AG04450 (cell line): ENCODE measurements around the gene GGT6. TPM values are rescaled to one million over a fixed set of nuclear protein-coding genes. Genes with fewer than 3 reads are reported as not detected.

Source experiments
- CTCF ChIA-PET: fragments of 300-600, 350-600 bp; formaldehyde crosslinking; extraction: SDS; loops from one replicate; lab custom pipeline; 2022; ENCODE audit warnings: antibody characterized with exemption, inconsistent platforms; lab: Charles Lee
- POLR2A ChIA-PET: fragments of 350-600 bp; formaldehyde crosslinking; extraction: SDS; loops from one replicate; lab custom pipeline; 2021; ENCODE audit warnings: antibody characterized with exemption, inconsistent platforms; lab: Yijun Ruan, JAX
- DNase-seq: peaks from one replicate; pipeline ENCODE4 v3.0.0-alpha.2; 2011; ENCODE audit warnings: low read depth, low spot score
- H3K27ac ChIP-seq: one replicate; pipeline ENCODE4 v1.5.1; 2012; ENCODE audit warnings: low read depth, low read length, control low read depth
- H3K27me3 ChIP-seq: one replicate; pipeline ENCODE4 v1.6.0; 2012; ENCODE audit warnings: low read length; ENCODE audit not compliant: control insufficient read depth, insufficient read depth
- H3K4me3 ChIP-seq: 2 replicates; pipeline ENCODE4 v1.5.1; 2011; ENCODE audit warnings: mild to moderate bottlenecking, low read depth, low read length, control low read depth
- H3K9me3 ChIP-seq: 2 replicates; pipeline ENCODE4 v1.5.1; 2012; ENCODE audit warnings: low read length; ENCODE audit not compliant: control insufficient read depth, insufficient read depth
- polyA minus RNA-seq: library from RNA; depleted of rRNA, polyadenylated mRNA; stranded (reverse); fragments of >200 nt; gene quantifications from 2 replicates; pipeline ENCODE4 v1.2.3, GENCODE V29; 2011; rRNA and poly(A)+ RNA removed
- polyA plus RNA-seq: library from polyadenylated mRNA; depleted of rRNA; stranded (reverse); fragments of >200 nt; gene quantifications from 2 replicates; pipeline ENCODE4 v1.2.3, GENCODE V29; 2011; rRNA removed
- TF ChIP-seq, protein P1 (sequence below): IDR thresholded peaks from 2 replicates; pipeline ENCODE4 v1.5.1; 2011; ENCODE audit warnings: low read depth, low read length, control low read depth, inconsistent platforms

GGT6 gene, protein sequence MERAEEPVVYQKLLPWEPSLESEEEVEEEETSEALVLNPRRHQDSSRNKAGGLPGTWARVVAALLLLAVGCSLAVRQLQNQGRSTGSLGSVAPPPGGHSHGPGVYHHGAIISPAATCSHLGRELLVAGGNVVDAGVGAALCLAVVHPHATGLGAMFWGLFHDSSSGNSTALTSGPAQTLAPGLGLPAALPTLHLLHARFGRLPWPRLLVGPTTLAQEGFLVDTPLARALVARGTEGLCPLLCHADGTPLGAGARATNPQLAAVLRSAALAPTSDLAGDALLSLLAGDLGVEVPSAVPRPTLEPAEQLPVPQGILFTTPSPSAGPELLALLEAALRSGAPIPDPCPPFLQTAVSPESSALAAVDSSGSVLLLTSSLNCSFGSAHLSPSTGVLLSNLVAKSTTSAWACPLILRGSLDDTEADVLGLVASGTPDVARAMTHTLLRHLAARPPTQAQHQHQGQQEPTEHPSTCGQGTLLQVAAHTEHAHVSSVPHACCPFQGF
- polyA plus RNA-seq, result not detected in 2 replicates
- polyA minus RNA-seq, result not detected in 2 replicates

DNA sequence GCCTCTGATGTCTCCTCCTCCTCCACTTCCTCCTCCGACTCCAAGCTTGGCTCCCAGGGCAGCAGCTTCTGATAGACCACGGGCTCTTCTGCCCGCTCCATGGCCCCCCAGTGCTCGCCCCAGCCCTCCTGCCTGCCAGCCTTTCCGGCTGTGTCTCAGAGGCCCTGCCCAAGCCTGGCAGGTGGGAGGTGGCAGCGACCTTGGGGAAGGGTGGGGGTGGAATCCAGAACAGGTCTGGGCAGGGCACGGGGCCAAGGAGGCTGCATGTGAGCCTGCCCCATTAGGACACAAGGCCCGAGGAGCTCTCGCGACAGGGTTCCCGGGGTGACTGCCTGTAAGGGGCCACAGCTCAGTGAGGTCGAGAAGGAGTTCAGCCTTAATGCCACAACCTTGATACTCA lies at the start of gene GGT6:
Gene GGT6, minus strand, starts transcription at position 157 of the 400 bp plus-strand sequence. Its CDS starts 56 bp downstream, at position 101.
- DNase-seq, result no peak
- POLR2A ChIA-PET, result no interaction called here
- peaks cover 14% of the 10 kb centered on the region for H3K27me3 ChIP-seq
- no peaks in the 10 kb centered on the region for H3K9me3 ChIP-seq
- H3K4me3 ChIP-seq, result no peak within 1 kb of the TSS
- H3K27ac ChIP-seq, result no peak within 1 kb of the TSS
- CTCF ChIA-PET, result interaction anchor here (0.6 to 1.0 kb wide), 2 partner anchors 9 to 65 kb away, joined by 3 read pairs; no protein-coding TSS in a partner anchor
- TF ChIP-seq, protein P1, sequence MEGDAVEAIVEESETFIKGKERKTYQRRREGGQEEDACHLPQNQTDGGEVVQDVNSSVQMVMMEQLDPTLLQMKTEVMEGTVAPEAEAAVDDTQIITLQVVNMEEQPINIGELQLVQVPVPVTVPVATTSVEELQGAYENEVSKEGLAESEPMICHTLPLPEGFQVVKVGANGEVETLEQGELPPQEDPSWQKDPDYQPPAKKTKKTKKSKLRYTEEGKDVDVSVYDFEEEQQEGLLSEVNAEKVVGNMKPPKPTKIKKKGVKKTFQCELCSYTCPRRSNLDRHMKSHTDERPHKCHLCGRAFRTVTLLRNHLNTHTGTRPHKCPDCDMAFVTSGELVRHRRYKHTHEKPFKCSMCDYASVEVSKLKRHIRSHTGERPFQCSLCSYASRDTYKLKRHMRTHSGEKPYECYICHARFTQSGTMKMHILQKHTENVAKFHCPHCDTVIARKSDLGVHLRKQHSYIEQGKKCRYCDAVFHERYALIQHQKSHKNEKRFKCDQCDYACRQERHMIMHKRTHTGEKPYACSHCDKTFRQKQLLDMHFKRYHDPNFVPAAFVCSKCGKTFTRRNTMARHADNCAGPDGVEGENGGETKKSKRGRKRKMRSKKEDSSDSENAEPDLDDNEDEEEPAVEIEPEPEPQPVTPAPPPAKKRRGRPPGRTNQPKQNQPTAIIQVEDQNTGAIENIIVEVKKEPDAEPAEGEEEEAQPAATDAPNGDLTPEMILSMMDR, result no peak

DNA sequence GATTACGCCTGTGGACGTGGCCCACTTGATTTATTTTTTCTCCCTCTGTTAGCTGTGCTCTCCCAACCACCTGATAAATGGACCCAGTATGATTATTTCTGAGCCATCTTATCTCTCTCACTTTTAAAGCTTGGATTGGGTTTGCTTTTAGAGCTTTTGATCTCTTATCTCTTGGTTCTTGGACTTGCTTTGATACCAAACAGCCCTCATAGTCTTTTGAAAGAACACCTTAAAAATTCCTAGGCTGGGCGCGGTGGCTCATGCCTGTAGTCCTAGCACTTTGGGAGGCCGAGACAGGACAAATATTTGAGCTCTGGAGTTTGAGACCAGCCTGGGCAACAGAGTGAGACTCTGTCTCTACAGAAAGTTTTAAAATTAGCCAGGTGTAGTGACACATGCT lies 49.8 kb upstream of the GGT6 start:
- peaks cover 23% of the 10 kb centered on the region for H3K27me3 ChIP-seq
- POLR2A ChIA-PET, result no interaction called here
- H3K27ac ChIP-seq, result no peak overlapping the region
- no peak overlapping the region for H3K4me3 ChIP-seq
- DNase-seq, result no peak
- TF ChIP-seq, protein P1, result no peak
- no peaks in the 10 kb centered on the region for H3K9me3 ChIP-seq
- CTCF ChIA-PET, result no interaction called here

DNA sequence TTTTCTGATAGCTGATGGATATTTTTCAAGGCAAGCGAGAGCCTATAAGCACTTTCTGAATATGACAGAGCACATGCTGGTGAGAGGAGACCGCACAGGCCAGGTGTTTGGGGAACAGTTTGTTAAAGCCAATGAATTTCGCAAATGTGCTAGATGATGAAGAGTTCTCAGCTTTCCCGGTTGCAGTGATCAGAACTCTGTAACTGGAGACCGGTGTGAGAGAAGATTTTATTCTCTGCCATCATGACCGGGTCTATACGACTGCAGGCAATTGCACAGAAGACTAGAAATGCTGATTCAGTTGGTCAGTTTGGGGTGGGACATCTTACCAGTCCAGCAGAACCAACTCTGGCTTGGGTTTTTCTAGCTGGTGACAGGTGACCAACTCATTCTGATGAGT lies 49.4 kb upstream of the GGT6 start:
- TF ChIP-seq, protein P1, result no peak
- POLR2A ChIA-PET, result no interaction called here
- CTCF ChIA-PET, result interaction anchor here (3.2 kb wide), 1 partner anchor 43 kb away, joined by 18 read pairs; no protein-coding TSS in a partner anchor
- Histone ChIP-seq H3K27ac (no peak overlapping the region), H3K4me3 (no peak overlapping the region), H3K27me3 (peaks cover 23% of the 10 kb centered on the region), H3K9me3 (no peaks in the 10 kb centered on the region)
- no peak for DNase-seq

DNA sequence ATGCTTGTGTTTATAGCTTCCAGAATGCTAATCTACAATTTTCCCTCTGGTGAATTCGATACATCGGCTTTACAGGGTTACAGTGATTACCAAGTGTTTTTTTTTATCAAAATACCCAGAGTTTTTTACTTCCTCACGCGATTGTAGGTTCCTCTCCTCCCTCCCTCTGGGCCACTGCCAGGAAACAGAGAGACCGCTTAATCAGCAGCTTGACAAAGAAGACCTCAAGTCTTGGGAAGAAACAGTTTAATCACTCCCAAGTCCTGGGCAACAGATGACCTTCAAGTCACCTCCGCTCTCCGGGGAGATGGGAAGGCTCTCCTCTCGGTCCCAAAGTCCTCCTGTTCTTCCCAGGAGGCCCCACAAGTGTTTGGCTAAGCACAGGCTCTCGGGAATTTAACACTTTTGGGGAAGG lies 47.4 kb upstream of the GGT6 start:
- CTCF ChIA-PET, result interaction anchor here (0.6 to 3.2 kb wide), 3 partner anchors 24 to 43 kb away, joined by 3 to 18 read pairs (median 6); no protein-coding TSS in a partner anchor
- H3K9me3 ChIP-seq, result no peaks in the 10 kb centered on the region
- peaks cover 26% of the 10 kb centered on the region for H3K27me3 ChIP-seq
- H3K27ac ChIP-seq, result no peak overlapping the region
- TF ChIP-seq, protein P1, result no peak
- H3K4me3 ChIP-seq, result no peak overlapping the region
- DNase-seq, result no peak
- POLR2A ChIA-PET, result no interaction called here
